HUES48 (cell line): ENCODE measurements around the gene SLC27A2.

Experiments
- H3K27ac ChIP-seq: one replicate; pipeline ENCODE4 v1.7.0; 2013; ENCODE audit warnings: low read depth, low read length, inconsistent platforms
- H3K27me3 ChIP-seq: 2 replicates; pipeline ENCODE4 v1.6.1; 2013; ENCODE audit warnings: mild to moderate bottlenecking, low read length; ENCODE audit not compliant: control insufficient read depth, insufficient read depth
- H3K36me3 ChIP-seq: 2 replicates; pipeline ENCODE4 v1.6.1; 2013; ENCODE audit warnings: low read length; ENCODE audit not compliant: control insufficient read depth, insufficient read depth
- H3K4me1 ChIP-seq: 2 replicates; pipeline ENCODE4 v1.6.1; 2013; ENCODE audit warnings: mild to moderate bottlenecking, low read length; ENCODE audit not compliant: control insufficient read depth, insufficient read depth
- H3K4me3 ChIP-seq: 2 replicates; pipeline ENCODE4 v1.5.1; 2013; ENCODE audit warnings: mild to moderate bottlenecking, low read depth, low read length
- H3K9ac ChIP-seq: 2 replicates; pipeline ENCODE4 v1.6.1; 2013; ENCODE audit warnings: mild to moderate bottlenecking, low read depth, low read length, moderate library complexity
- H3K9me3 ChIP-seq: 2 replicates; pipeline ENCODE4 v1.6.1; 2013; ENCODE audit warnings: low read length; ENCODE audit not compliant: control insufficient read depth, insufficient read depth

The SLC27A2 gene

GRCh38 chr15:50241684-50242450 lies 59.9 kb downstream of the SLC27A2 start:
- H3K27ac ChIP-seq = no peak overlapping the region
- H3K36me3 ChIP-seq = no peaks in the 10 kb centered on the region
- no peaks in the 10 kb centered on the region for H3K9me3 ChIP-seq
- H3K27me3 ChIP-seq = no peaks in the 10 kb centered on the region
- no peaks in the 10 kb centered on the region for H3K4me1 ChIP-seq
- no peak overlapping the region for H3K9ac ChIP-seq
- no peak overlapping the region for H3K4me3 ChIP-seq

- H3K27ac ChIP-seq = no peak overlapping the region
Measured at GRCh38 chr15:50244153-50244552, 62.2 kb downstream of the SLC27A2 start.

GRCh38 chr15:50244959-50245624 lies 63.1 kb downstream of the SLC27A2 start:
- peaks cover 3% of the 10 kb centered on the region; the same call in 1 of the 2 replicates for H3K4me1 ChIP-seq
- H3K4me3 ChIP-seq = no peak overlapping the region
- H3K9me3 ChIP-seq = no peaks in the 10 kb centered on the region
- H3K36me3 ChIP-seq = no peaks in the 10 kb centered on the region
- H3K9ac ChIP-seq = no peak overlapping the region
- H3K27me3 ChIP-seq = no peaks in the 10 kb centered on the region
- H3K27ac ChIP-seq = no peak overlapping the region

More at GRCh38 chr15:50244153-50244552, 62.2 kb downstream of the SLC27A2 start:
- H3K36me3 ChIP-seq = no peaks in the 10 kb centered on the region
- H3K9ac ChIP-seq = no peak overlapping the region
- H3K9me3 ChIP-seq = no peaks in the 10 kb centered on the region
- no peaks in the 10 kb centered on the region for H3K27me3 ChIP-seq
- peaks cover 3% of the 10 kb centered on the region; the same call in 1 of the 2 replicates for H3K4me1 ChIP-seq
- H3K4me3 ChIP-seq = no peak overlapping the region

GRCh38 chr15:50246631-50247030 lies 64.6 kb downstream of the SLC27A2 start:
- Histone ChIP-seq H3K4me3 (no peak overlapping the region), H3K27me3 (no peaks in the 10 kb centered on the region), H3K4me1 (peaks cover 3% of the 10 kb centered on the region; the same call in 1 of the 2 replicates), H3K9me3 (no peaks in the 10 kb centered on the region), H3K9ac (no peak overlapping the region), H3K36me3 (no peaks in the 10 kb centered on the region), H3K27ac (no peak overlapping the region)

GRCh38 chr15:50247819-50248655 lies 66.0 kb downstream of the SLC27A2 start:
- H3K9ac ChIP-seq = no peak overlapping the region
- H3K27ac ChIP-seq = no peak overlapping the region
- H3K27me3 ChIP-seq = no peaks in the 10 kb centered on the region
- H3K9me3 ChIP-seq = no peaks in the 10 kb centered on the region
- no peak overlapping the region for H3K4me3 ChIP-seq
- H3K36me3 ChIP-seq = no peaks in the 10 kb centered on the region
- peaks cover 3% of the 10 kb centered on the region; the same call in 1 of the 2 replicates for H3K4me1 ChIP-seq

GRCh38 chr15:50248994-50249582 lies 67.1 kb downstream of the SLC27A2 start:
- H3K4me1 ChIP-seq = peaks cover 3% of the 10 kb centered on the region; the same call in 1 of the 2 replicates
- no peak overlapping the region for H3K27ac ChIP-seq
- H3K4me3 ChIP-seq = no peak overlapping the region
- no peaks in the 10 kb centered on the region for H3K9me3 ChIP-seq
- no peak overlapping the region for H3K9ac ChIP-seq
- H3K36me3 ChIP-seq = no peaks in the 10 kb centered on the region
- H3K27me3 ChIP-seq = no peaks in the 10 kb centered on the region

GRCh38 chr15:50249704-50250103 lies 67.7 kb downstream of the SLC27A2 start:
- H3K27me3 ChIP-seq = no peaks in the 10 kb centered on the region
- H3K36me3 ChIP-seq = no peaks in the 10 kb centered on the region
- H3K4me1 ChIP-seq = peaks cover 3% of the 10 kb centered on the region; the same call in 1 of the 2 replicates
- no peak overlapping the region for H3K9ac ChIP-seq
- H3K4me3 ChIP-seq = no peak overlapping the region
- H3K9me3 ChIP-seq = no peaks in the 10 kb centered on the region
- H3K27ac ChIP-seq = no peak overlapping the region

- Histone ChIP-seq H3K27ac (no peak overlapping the region), H3K9ac (no peak overlapping the region), H3K27me3 (no peaks in the 10 kb centered on the region), H3K4me1 (peaks cover 3% of the 10 kb centered on the region; the same call in 1 of the 2 replicates), H3K9me3 (no peaks in the 10 kb centered on the region), H3K36me3 (no peaks in the 10 kb centered on the region), H3K4me3 (no peak overlapping the region)
Measured at GRCh38 chr15:50250760-50251394, 68.9 kb downstream of the SLC27A2 start.

GRCh38 chr15:50251638-50252182 lies 69.7 kb downstream of the SLC27A2 start:
- Histone ChIP-seq H3K9me3 (no peaks in the 10 kb centered on the region), H3K27ac (no peak overlapping the region), H3K9ac (no peak overlapping the region), H3K4me3 (no peak overlapping the region), H3K4me1 (peaks cover 3% of the 10 kb centered on the region; the same call in 1 of the 2 replicates), H3K27me3 (no peaks in the 10 kb centered on the region), H3K36me3 (no peaks in the 10 kb centered on the region)

GRCh38 chr15:50252556-50252955 lies 70.6 kb downstream of the SLC27A2 start:
- no peaks in the 10 kb centered on the region for H3K36me3 ChIP-seq
- no peaks in the 10 kb centered on the region for H3K9me3 ChIP-seq
- H3K27ac ChIP-seq = no peak overlapping the region
- H3K4me3 ChIP-seq = no peak overlapping the region
- peaks cover 2% of the 10 kb centered on the region; the same call in 1 of the 2 replicates for H3K4me1 ChIP-seq
- H3K9ac ChIP-seq = no peak overlapping the region
- H3K27me3 ChIP-seq = no peaks in the 10 kb centered on the region
